Colonic mucosa (tissue), 4 donors: ENCODE measurements around the gene CRADD. TPM values are rescaled to one million over a fixed set of nuclear protein-coding genes. Genes with fewer than 3 reads are reported as not detected.
A peak's percentile ranks its signal among the peaks of the same experiment; 100 is the strongest.

ENCODE experiments used
- DNase-seq: peaks from one replicate; pipeline ENCODE4 v3.0.0-alpha.2; 2020
- H3K27ac ChIP-seq: fragments of 200-600 bp; one replicate; pipeline ENCODE4 v1.8.0; 2021
- H3K27me3 ChIP-seq: fragments of 200-600 bp; one replicate; pipeline ENCODE4 v1.8.0; 2021
- H3K36me3 ChIP-seq: fragments of 200-600 bp; one replicate; pipeline ENCODE4 v1.8.0; 2021
- H3K4me1 ChIP-seq: fragments of 200-600 bp; one replicate; pipeline ENCODE4 v1.8.0; 2021; ENCODE audit warnings: mild to moderate bottlenecking
- H3K4me3 ChIP-seq: fragments of 200-600 bp; one replicate; pipeline ENCODE4 v1.8.0; 2021
- H3K9ac ChIP-seq, 2 donors: one replicate each; pipeline ENCODE4 v1.7.0; 2013; ENCODE audit warnings: control low read depth in 2 of 2, low read depth in 2 of 2, low read length in 2 of 2
- H3K9me3 ChIP-seq: fragments of 200-600 bp; one replicate; pipeline ENCODE4 v1.8.0; 2021
- intact Hi-C: fragments of 100-400 bp; cut with DNase I; formaldehyde crosslinking; loops from one replicate; pipeline ENCODE4 v1.14.1; 2022
- total RNA-seq, 2 donors: library from RNA; stranded (reverse); fragmentation: NEBNext Ultra II Directional in 1 of 2; extraction: Animal tissue kit (Norgen Biotek cat#: 25700) in 1 of 2; gene quantifications; one replicate each; pipeline ENCODE4 v1.2.1, GENCODE V29; 2021
- TF ChIP-seq, protein P1 (sequence below): fragments of 200-600 bp; IDR thresholded peaks from one replicate; pipeline ENCODE4 v1.8.0; 2022; ENCODE audit warnings: antibody characterized with exemption, mild to moderate bottlenecking
- donor health status: healthy.
- donor health status: DM: no; HTN: no; CAD: no.
- donor health status: DM: no; HTN: no; CAD: no.

Gene CRADD
- total RNA-seq, 2 donors from 2014 or later: 18.2 to 23.9 TPM

GRCh38 chr12:93901739-93902138 lies 224.6 kb downstream of the CRADD start:
- Histone ChIP-seq H3K27me3 (no peaks in the 10 kb centered on the region), H3K27ac (no peak overlapping the region), H3K4me3 (no peak overlapping the region), H3K9me3 (no peaks in the 10 kb centered on the region), H3K36me3 (no peaks in the 10 kb centered on the region), H3K4me1 (peaks cover 3% of the 10 kb centered on the region), H3K9ac (no peak overlapping the region)
- TF ChIP-seq, protein P1, sequence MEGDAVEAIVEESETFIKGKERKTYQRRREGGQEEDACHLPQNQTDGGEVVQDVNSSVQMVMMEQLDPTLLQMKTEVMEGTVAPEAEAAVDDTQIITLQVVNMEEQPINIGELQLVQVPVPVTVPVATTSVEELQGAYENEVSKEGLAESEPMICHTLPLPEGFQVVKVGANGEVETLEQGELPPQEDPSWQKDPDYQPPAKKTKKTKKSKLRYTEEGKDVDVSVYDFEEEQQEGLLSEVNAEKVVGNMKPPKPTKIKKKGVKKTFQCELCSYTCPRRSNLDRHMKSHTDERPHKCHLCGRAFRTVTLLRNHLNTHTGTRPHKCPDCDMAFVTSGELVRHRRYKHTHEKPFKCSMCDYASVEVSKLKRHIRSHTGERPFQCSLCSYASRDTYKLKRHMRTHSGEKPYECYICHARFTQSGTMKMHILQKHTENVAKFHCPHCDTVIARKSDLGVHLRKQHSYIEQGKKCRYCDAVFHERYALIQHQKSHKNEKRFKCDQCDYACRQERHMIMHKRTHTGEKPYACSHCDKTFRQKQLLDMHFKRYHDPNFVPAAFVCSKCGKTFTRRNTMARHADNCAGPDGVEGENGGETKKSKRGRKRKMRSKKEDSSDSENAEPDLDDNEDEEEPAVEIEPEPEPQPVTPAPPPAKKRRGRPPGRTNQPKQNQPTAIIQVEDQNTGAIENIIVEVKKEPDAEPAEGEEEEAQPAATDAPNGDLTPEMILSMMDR: no peak
- intact Hi-C loops: no loop called here
- no peak for DNase-seq

- Histone ChIP-seq H3K36me3 (no peaks in the 10 kb centered on the region), H3K27me3 (no peaks in the 10 kb centered on the region), H3K4me1 (peaks cover 3% of the 10 kb centered on the region), H3K4me3 (no peak overlapping the region), H3K27ac (peak overlapping the region; percentile 8), H3K9me3 (no peaks in the 10 kb centered on the region), H3K9ac (no peak overlapping the region)
- TF ChIP-seq, protein P1: no peak
- intact Hi-C loops: no loop called here
- peak; percentile 33 for DNase-seq
Measured at GRCh38 chr12:93902192-93902591, 225.0 kb downstream of the CRADD start.

DNA sequence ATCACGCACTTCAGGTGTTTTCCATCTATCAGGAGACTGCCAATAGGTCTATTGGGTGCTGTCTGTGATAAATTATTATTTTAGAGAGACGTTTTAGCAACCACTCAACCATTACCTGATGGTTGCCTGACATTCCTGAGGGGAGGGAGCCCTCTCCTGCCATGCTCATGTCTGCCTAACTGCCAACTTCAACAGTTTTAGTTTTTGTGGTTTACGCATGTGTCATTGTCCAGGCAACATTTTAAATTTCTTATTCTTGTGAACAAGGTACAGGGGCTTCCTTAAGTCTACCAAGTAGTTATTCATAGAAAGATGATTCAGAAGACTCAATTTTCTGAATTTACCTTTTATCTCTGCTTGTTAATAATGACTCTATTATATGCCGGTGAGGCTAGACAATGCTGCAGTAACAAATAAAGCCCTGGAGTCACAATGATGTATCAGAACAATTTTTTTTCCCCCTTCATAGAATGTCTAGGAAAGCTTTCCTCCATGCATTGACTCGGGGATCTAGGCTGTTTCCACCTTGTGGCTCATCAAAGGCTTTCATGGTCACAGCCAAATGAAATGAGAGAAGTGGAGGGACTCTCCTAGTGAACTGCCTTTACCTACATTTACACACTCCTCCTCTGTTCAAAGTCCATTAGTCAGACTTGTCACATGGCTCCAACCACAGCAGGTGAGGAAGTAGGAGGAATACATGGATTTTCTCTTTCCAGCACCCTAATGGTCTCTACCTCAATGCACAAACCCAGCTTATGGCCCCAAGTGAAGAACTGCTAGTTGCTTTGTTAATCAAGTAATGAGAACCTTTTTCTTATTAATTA lies 225.8 kb downstream of the CRADD start:
- Histone ChIP-seq H3K4me1 (peaks cover 3% of the 10 kb centered on the region), H3K9ac (no peak overlapping the region), H3K27ac (peak overlapping the region; percentile 8), H3K4me3 (no peak overlapping the region), H3K9me3 (no peaks in the 10 kb centered on the region), H3K36me3 (no peaks in the 10 kb centered on the region), H3K27me3 (no peaks in the 10 kb centered on the region)
- DNase-seq: peak; percentile 49
- intact Hi-C loops: no loop called here
- TF ChIP-seq, protein P1: no peak

GRCh38 chr12:93904124-93904523 lies 226.9 kb downstream of the CRADD start:
- TF ChIP-seq, protein P1: no peak
- H3K9me3 ChIP-seq: no peaks in the 10 kb centered on the region
- H3K4me1 ChIP-seq: peaks cover 3% of the 10 kb centered on the region
- H3K4me3 ChIP-seq: no peak overlapping the region
- H3K27ac ChIP-seq: no peak overlapping the region
- DNase-seq: no peak
- H3K9ac ChIP-seq: no peak overlapping the region
- no peaks in the 10 kb centered on the region for H3K27me3 ChIP-seq
- H3K36me3 ChIP-seq: no peaks in the 10 kb centered on the region
- intact Hi-C loops: no loop called here

GRCh38 chr12:93908264-93908663 lies 231.1 kb downstream of the CRADD start:
- H3K4me3 ChIP-seq: no peak overlapping the region
- no peaks in the 10 kb centered on the region for H3K36me3 ChIP-seq
- no peaks in the 10 kb centered on the region for H3K27me3 ChIP-seq
- TF ChIP-seq, protein P1: no peak
- H3K9me3 ChIP-seq: no peaks in the 10 kb centered on the region
- intact Hi-C loops: no loop called here
- DNase-seq: no peak
- no peak overlapping the region for H3K9ac ChIP-seq
- H3K27ac ChIP-seq: no peak overlapping the region
- peaks cover 3% of the 10 kb centered on the region for H3K4me1 ChIP-seq
